Measurements from ENCODE around the gene METTL23.
A peak's percentile ranks its signal among the peaks of the same experiment; 100 is the strongest.
"Not testable (repeated sequence)": the region's sequence is repeated elsewhere in the genome, so short reads cannot be mapped to it uniquely, and the experiment has no call there.

Gene METTL23

GRCh38 chr17:76714336-76714735, 12.3 kb upstream of the METTL23 start:
- no peak for DNase-seq (ENCODE audit: low read depth)

DNA sequence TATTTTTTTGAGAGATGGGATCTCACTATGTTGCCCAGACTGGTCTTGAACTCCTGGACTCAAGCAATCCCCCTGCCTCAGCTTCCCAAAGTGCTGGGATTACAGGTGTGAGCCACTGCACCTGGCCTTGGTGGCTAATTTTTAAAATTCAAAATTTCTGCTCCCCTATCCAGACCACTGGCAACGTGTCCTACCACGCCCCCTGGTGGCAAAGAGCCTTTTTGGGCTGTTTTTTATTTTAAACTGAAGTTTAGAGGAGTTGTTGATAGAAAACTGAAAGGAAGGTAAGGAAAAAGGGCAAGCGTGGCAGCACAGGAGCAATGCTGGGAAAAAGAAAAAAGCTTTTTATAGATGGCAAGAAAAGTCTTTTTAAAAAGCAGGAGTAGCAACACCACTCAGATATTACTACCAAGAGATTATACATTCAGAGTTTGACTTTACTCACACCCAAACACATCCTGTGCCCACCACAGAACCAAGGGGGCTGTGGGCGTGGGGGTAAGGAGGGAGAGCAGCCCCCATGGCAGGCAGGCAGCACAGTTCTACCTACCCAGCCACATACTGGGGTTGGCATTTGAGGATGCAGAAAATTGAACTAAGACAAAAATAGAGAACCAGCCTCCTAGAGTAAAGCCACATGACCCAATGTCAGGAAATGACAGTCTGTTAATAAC, 11.7 kb upstream of the METTL23 start:
- DNase-seq (ENCODE audit: low read depth): peak; percentile 45

DNA sequence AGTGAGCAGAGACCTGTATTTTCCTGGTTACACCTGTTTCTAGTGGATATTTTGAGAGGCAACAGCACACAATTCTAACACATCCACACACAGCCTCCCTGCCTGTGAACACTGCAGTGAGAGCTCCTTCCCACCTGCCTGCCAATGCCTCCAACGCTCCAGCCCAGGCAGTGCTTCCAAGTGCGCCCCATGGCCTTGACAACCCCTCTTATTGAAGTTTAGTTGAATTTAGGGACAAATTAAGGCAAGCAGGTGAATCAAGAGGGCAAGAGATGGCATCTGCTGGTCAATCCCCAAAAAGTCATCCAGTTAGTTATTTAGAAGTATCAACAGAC, 11.2 kb upstream of the METTL23 start:
- no peak for DNase-seq (ENCODE audit: low read depth)

DNA sequence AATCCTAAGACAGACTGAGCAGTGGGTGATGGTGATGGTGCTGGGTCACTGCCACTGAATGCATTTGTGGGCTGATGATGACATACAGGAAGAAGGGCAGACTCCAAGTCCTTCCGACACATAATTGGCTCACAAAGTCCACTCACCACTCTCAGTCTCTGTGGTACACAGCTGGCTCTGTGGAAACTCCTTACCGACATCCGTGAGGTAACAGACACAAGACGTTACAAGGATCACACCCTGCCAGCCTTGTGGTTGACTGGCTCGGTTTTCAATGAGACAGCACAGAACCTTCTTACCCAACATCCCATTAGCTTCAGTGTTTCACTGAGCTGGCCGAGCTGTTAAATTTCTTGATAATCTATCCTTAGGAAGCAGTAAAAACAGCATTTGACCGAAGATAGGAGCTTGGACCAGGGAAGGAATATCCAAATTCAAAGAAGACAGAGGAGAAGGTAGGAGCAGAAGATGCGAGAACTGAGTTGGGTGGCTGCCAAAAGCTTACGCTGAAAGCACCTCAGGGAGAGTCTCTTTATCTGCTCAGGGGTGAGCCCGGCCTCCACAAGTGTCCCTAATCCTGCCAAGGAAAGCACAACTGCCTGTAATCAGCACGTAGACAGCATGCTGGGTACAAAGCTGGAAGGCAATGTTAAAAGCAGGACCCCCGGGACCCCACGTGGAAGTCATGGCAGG, 10.3 kb upstream of the METTL23 start:
- peak; percentile 100 for DNase-seq (ENCODE audit: low read depth)

DNA sequence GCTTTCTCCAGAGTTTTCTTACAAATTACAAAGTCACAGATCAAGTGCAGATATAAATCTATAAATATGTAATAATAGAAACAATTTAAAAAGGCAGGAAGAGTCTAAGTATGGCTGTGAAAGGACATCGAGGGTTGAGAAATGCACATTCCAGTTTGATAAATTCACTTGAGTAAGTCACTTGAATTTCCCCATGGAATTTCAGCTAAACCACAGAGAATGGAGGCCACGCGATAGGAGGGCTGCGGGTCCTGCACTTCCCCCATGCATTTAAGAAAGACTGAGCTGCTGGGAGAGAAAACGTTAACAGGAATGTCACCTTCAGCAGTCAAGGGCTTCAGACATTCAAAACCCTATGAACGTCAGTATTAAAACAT, 9.8 kb upstream of the METTL23 start:
- peak; percentile 98 for DNase-seq (ENCODE audit: low read depth)

- DNase-seq (ENCODE audit: low read depth): no peak
Observed at GRCh38 chr17:76718516-76718915, 8.1 kb upstream of the METTL23 start.

DNA sequence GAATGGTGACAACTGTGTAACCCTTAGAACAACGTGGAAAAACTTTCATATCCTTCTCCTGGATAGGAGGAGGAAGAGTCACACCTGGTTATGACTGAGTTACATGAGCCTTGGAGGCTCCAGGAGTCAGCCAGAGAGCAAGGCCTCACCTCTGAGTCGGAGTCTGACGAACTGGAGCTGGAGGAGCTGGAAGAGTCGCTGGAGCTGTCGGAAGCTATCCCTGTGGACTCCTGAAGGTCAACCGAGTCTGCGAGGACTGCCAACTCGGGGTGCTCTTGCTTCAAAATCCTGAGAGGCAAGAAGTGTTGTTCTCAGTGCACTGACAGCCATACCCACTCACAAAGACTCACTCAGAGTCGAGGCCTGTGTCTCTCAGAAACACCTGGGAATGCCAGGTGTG, 6.4 kb upstream of the METTL23 start:
- no peak for DNase-seq (ENCODE audit: low read depth)

GRCh38 chr17:76720941-76721340, 5.7 kb upstream of the METTL23 start:
- no peak for DNase-seq (ENCODE audit: low read depth)

DNA sequence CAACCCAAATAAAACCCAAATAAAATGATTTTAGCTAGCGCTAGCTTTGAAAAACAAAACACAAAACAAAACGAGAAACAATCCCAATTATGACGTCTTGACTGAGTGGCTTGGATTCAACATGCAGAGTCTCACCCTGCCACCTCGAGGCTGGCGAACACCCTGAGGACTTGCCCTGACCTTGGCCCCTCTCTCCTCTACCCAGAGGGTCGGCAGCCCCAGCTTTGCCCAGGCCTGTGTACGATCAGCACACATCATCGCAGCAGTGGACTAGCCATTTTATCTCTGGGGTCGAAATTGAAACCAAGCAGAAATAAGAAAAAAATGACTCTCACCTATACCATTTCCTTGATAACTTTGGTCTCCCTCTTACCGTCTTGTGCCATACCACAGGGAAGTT, 5.2 kb upstream of the METTL23 start:
- DNase-seq (ENCODE audit: low read depth): no peak

DNA sequence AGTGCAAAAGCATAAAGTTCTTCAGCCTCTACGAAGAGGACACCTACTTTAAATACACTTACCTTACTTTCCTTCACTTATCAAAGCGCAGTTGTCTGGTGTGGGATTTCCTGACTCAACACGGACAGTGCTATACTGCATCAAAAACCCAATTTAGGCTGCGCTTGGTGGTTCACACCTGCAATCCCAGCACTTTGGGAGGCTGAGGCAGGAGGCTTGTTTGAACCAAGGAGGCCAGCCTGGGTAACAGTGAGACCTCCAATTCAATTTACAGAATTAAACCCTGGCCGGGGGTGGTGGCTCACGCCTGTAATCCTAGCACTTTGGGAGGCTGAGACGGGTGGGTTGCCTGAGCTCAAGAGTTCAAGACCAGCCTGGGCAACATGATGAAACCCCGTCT, 4.4 kb upstream of the METTL23 start:
- no peak for DNase-seq (ENCODE audit: low read depth)

- not testable (repeated sequence) for DNase-seq (ENCODE audit: low read depth)
Observed at GRCh38 chr17:76722977-76723376, 3.7 kb upstream of the METTL23 start.

- DNase-seq (ENCODE audit: low read depth): no peak
Observed at GRCh38 chr17:76723812-76724211, 2.8 kb upstream of the METTL23 start.

DNA sequence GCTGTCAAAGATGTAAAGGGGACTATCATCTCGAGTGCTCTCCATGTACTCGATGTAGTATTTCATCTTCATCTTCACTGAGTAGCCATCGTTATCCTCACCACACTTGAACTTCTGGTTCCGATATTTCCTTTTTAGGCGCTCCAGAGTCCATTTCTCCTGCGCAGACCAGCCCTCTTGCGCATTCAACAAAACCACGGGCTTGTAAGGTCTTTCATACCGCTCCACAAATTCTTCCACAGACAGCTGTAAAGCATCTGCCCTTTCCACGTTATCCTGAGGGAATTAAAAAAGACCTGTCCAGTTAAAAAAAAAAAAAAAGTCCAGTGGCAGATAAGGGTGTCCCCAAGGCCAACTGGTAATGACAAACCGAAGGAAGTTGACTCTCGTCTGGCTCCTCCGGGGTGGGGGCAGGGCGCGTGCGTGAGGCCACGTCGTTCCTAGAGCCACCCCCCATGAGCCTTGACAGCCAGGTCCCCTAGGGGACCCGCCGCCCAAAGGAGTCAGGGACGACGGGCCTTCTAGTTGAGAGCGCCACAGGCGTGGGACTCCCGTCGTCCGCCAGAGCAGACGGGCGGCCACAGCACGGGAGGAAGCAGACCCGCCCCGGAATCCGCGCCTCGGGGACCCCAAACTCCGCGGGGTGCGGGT, 934 bp upstream of the METTL23 start:
- peak; percentile 45 for DNase-seq (ENCODE audit: low read depth)

DNA sequence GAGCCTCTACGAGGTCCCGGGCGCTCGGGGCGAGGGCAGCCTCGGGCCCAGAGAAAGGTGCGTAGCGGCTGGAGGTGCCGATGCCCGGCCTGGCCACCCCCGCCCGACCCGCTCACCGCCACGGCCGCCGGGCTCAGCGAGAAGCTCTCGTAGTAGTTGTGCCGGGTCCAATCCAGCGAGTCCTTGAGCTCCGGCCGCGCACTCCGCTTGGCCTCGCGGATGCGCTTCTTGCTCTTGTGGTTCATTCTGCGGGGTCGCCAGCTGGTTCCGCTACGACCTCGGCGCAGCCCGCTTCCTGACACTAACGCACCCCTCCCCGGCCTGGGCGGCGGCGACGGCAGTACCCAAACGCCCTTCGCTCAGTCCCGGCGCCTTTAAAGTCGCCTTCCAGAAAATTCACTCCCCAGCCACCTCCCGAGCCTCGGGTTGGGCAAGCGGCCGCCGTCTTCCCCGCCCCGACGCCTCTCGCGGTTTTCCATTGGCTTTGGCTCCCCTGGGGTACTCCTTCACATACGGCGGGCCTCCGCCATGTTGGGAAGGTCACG, 336 bp upstream of the METTL23 start, which contains the start of gene JMJD6:
Gene JMJD6 (minus strand): TSS at position 376 of the 545 bp plus-strand sequence. CDS start 131 bp downstream, at position 245.
- DNase-seq (ENCODE audit: low read depth): peak; percentile 97

DNA sequence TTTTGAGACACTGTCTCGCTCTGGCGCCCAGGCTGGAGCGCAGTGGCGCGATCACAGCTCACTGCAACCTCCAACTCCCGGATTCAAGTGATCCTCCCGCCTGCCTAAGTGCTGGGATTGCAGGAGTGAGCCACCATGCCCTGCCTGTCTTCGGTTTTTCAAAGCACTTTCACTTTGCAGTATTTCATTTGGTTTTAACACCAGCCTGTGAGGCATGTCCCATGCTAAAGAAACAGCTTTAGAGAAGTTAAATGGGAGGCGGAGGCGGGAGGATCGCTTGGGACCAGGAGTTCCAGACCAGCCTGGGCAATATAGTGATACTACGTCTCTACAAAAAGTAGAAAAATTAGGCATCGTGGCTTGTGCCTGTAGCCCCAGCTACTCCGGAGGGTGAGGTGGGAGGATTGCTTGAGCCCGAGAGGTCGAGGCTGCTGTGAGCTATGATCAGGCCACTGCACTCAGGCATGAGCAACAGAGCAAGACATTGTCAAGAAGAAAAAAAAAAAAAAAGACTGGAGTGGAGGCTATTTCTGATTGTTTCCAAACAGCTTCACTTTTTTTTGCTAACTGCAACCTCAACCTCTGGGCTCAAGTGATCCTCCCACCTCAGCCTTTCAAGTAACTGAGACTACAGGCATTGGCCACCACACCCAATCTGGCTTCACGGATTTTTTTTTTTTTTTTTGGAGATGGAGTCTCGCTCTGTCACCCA, 1.3 kb downstream of the METTL23 start:
- DNase-seq (ENCODE audit: low read depth): peak; percentile 37

DNA sequence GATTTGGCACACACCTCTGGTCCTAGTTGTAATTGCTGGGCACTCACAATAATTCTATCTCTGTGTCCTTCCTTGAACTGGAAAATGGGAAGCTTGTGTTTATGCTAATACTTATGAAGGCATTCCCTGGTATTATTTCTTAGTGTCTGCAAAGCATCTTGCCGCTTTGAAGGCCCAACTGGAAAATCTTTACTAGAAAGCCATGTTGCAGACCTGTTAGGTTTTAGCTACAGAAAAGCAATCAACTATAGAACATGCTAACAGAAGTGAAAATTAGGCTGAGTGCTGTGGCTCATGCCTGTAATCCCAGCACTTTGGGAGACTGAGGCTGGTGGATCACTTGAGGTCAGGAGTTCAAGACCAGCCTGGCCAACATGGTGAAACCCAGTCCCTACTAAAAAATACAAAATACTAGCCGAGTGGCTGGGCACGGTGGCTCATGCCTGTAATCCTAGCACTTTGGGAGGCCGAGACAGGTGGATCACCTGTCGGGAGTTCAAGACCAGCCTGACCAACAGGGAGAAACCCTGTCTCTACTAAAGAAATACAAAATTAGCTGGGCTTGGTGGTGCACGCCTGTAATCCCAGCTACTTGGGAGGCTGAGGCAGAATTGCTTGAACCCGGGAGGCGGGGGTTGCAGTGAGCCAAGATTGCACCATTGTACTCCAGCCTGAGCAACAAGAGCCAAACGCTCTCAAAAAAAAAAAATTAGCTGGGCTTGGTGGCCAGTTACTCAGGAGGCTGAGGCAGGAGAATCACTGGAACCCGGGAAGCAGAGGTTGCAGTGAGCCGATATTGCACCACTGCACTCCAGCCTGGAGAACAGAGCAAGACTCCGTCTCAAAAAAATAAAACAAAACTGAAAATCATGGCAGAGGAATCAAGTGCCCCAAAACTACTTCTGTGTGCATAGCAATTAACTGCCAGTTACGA, 5.4 kb downstream of the METTL23 start:
- not testable (repeated sequence) for DNase-seq (ENCODE audit: low read depth)

- no peak for DNase-seq (ENCODE audit: low read depth)
Observed at GRCh38 chr17:76732734-76733617, 6.3 kb downstream of the METTL23 start.

DNA sequence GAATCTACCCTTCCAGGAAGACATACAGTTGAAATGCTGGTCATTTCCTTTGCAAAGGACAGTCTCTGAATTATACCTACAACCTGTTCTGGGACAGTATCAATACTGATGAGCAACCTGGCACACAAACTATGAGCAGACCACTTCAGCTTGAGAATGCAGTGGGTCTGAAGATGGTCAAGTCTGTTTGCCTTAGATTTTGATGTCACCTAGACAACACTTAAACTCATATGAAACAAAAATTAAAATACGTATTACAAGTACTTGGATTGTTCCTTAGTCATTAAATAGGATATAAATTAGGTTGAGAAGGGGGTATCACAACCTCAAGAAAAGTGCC, 6.9 kb downstream of the METTL23 start:
- no peak for DNase-seq (ENCODE audit: low read depth)

DNA sequence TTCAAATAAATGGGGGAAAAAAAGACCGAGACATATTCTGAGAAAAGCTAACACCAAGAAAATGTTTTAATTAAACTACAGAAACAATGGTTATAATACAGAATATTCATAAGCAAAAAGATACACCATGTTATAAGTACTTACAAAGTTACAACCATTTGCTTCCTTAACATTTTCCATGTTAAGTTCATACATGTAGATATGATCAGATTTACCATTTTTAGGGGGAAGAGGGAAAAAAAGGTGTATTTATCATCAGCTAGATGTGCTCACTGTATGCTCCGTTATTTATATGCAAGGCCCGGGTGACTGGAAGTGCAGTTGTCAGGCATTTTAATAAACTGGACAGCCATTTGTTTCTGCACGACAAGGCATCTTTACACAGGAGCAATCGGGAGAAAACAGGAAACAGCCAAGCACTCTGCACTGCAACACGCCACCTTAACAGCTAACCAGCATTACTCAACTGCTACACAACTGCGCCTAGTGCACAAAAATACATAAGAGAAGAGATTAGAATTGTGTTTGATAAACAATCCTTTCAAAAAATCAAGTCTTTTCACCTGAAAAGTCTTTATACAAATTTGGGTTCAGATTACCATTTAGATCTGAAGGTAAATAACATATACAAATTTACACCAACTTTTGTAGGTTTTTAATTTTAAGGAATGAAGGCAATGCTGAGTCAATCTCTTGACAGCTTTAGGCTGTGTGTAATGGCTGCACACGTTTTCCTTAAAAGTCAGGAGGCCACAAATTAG, 7.6 kb downstream of the METTL23 start:
- DNase-seq (ENCODE audit: low read depth): peak; percentile 65

DNA sequence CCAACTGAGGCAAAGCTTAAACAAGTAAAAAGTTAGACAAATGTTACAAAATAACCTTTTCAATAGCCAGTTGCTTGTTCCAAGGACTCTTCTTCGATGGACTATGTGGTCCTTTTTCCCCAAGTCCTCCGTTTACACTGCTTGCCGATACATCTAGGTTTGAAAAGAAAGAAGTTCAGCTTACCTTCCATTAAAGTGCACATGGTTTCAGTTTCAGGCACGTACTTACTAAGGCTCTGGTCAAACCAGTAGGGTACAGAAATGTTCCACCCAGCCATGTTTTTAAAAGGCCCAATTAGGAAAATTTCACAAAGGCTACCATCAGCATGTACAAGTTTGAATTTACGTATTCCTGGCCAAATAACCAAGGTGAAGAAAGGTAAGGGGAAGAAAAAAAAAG, 8.4 kb downstream of the METTL23 start:
- peak; percentile 62 for DNase-seq (ENCODE audit: low read depth)

Measured in iris pigment epithelial cell (primary cell).